Lung (tissue), 16 donors: ENCODE data around the gene CD5L. TPM values are rescaled to one million over a fixed set of nuclear protein-coding genes. Genes with fewer than 3 reads are reported as not detected.

Experiments
- ATAC-seq: fragments of 200-7000 bp; cut with Tn5 transposase; one replicate; pipeline ENCODE4 v1.9.1; 2020; ENCODE audit warnings: moderate number of reproducible peaks; ENCODE audit not compliant: insufficient read depth, low FRiP score
- DNase-seq, 3 donors: peaks; one replicate each; pipeline ENCODE4 v3.0.0-alpha.2; 2013 to 2017
- H3K27ac ChIP-seq, 2 donors: one replicate each; pipeline ENCODE4 v1.5.1; 2013; ENCODE audit warnings: mild to moderate bottlenecking in 2 of 2, moderate library complexity in 2 of 2, control low read depth in 1 of 2, inconsistent platforms in 1 of 2, low read depth in 1 of 2, low read length in 1 of 2
- H3K27me3 ChIP-seq, 3 donors: one replicate each; pipeline ENCODE4 v1.5.1; 2013; ENCODE audit warnings: low read length in 2 of 3; ENCODE audit not compliant: control insufficient read depth in 3 of 3, insufficient read depth in 3 of 3
- H3K36me3 ChIP-seq, 4 donors: one replicate each; pipeline ENCODE4 v1.5.1; 2013; ENCODE audit warnings: low read length in 4 of 4, mild to moderate bottlenecking in 1 of 4, moderate library complexity in 1 of 4; ENCODE audit not compliant: control insufficient read depth in 4 of 4, insufficient read depth in 4 of 4
- H3K4me1 ChIP-seq, 5 donors: one replicate each; pipeline ENCODE4 v1.5.1; 2013; ENCODE audit warnings: low read length in 5 of 5, mild to moderate bottlenecking in 2 of 5, moderate library complexity in 1 of 5; ENCODE audit not compliant: control insufficient read depth in 5 of 5, insufficient read depth in 5 of 5
- H3K4me3 ChIP-seq: one replicate; pipeline ENCODE4 v1.5.1; 2013; ENCODE audit warnings: mild to moderate bottlenecking, control low read depth, moderate library complexity
- H3K9ac ChIP-seq, 2 donors: one replicate each; pipeline ENCODE4 v1.5.1; 2013; ENCODE audit warnings: low read length in 2 of 2, control low read depth in 1 of 2; ENCODE audit not compliant: insufficient read depth in 1 of 2
- H3K9me3 ChIP-seq, 4 donors: one replicate each; pipeline ENCODE4 v1.5.1; 2013; ENCODE audit warnings: low read length in 3 of 4, mild to moderate bottlenecking in 1 of 4, moderate library complexity in 1 of 4; ENCODE audit not compliant: control insufficient read depth in 4 of 4, insufficient read depth in 3 of 4
- CTCF ChIP-seq: IDR thresholded peaks from 2 replicates; pipeline ENCODE4 v1.5.1; 2012; ENCODE audit warnings: mild to moderate bottlenecking; ENCODE audit errors: control extremely low read depth, extremely low read depth
- WGBS, 2 donors: extraction: QIAGEN DNeasy Blood & Tissue Kit; methylation state at CpG; one replicate each; pipeline ENCODE4 v1.1.7; 2013; 5-methylcytosine and 5-hydroxymethylcytosine counted together
- long read RNA-seq, 5 donors: transcript quantifications; one replicate each; lab custom pipeline, GENCODE V29; 2026
- polyA plus RNA-seq, 2 donors: library from polyadenylated mRNA; stranded (reverse); fragments of 200-250 nt; gene quantifications; one replicate each; pipeline ENCODE4 v1.2.1, GENCODE V29; 2013
- total RNA-seq, 2 donors: library from RNA; depleted of rRNA in 1 of 2; stranded (reverse); fragments of >200 nt in 1 of 2; gene quantifications; one replicate each; pipeline ENCODE4 v1.2.1, GENCODE V29; 2014 to 2021
- donor health status: control.
- donor health status: control.
- donor health status: Bipolar disorder and iron deficiency.
- donor health status: healthy.
- donor health status: DM: yes; HTN: yes; CAD: no.

Gene CD5L
- 1 to 10 TPM in 1 of 2 donors, under 1 TPM in 1; 0.17 to 6.1 TPM for total RNA-seq
- polyA plus RNA-seq: under 1 TPM; 0.33 to 0.46 TPM
- long read RNA-seq, donor 1: 0 reads
- long read RNA-seq, donor 2: 0 reads
- long read RNA-seq, donor 3: 0 reads
- long read RNA-seq, donor 4: 0 reads
- long read RNA-seq, donor 5: 0 reads

- no peak within 1 kb of the TSS for H3K9ac ChIP-seq
- TF ChIP-seq CTCF: no peak
- H3K4me1 ChIP-seq: no peaks in the 10 kb centered on the region
- WGBS, 2 donors: 59 to 69% methylated on average over 3 of the region's 3 CpGs
- no peak within 1 kb of the TSS for H3K4me3 ChIP-seq
- no peak within 1 kb of the TSS for H3K27ac ChIP-seq
- DNase-seq (no peak), ATAC-seq (no peak)
- H3K27me3 ChIP-seq: peaks cover 0 to 2% (median 0%) of the 10 kb centered on the region in 3 donors
- no peaks in the 10 kb centered on the region for H3K9me3 ChIP-seq
- H3K36me3 ChIP-seq: no peaks in the 10 kb centered on the region
Observed at GRCh38 chr1:157841708-157842107, at the start of gene CD5L. TSS of gene CD5L (minus strand) at chr1:157841808. CDS start at chr1:157841701, 107 bp downstream.

GRCh38 chr1:157882580-157882979 lies 41.0 kb upstream of the CD5L start:
- DNase-seq (no peak), ATAC-seq (no peak)
- TF ChIP-seq CTCF: no peak
- H3K27ac ChIP-seq: no peak overlapping the region
- no peak overlapping the region for H3K9ac ChIP-seq
- WGBS, 2 donors: 35 to 60% methylated on average over 2 of the region's 2 CpGs
- no peaks in the 10 kb centered on the region for H3K4me1 ChIP-seq
- H3K27me3 ChIP-seq: no peaks in the 10 kb centered on the region
- H3K36me3 ChIP-seq: no peaks in the 10 kb centered on the region
- no peak overlapping the region for H3K4me3 ChIP-seq
- no peaks in the 10 kb centered on the region for H3K9me3 ChIP-seq

- WGBS, 2 donors: 47 to 66% methylated on average over 4 of the region's 4 CpGs
Observed at GRCh38 chr1:157880621-157881020, 39.0 kb upstream of the CD5L start.

More at GRCh38 chr1:157880621-157881020, 39.0 kb upstream of the CD5L start:
- H3K27ac ChIP-seq: no peak overlapping the region
- no peak for ATAC-seq
- TF ChIP-seq CTCF: no peak
- H3K4me3 ChIP-seq: no peak overlapping the region
- no peak for DNase-seq
- H3K4me1 ChIP-seq: no peaks in the 10 kb centered on the region
- H3K9me3 ChIP-seq: no peaks in the 10 kb centered on the region
- H3K36me3 ChIP-seq: no peaks in the 10 kb centered on the region
- no peak overlapping the region for H3K9ac ChIP-seq
- H3K27me3 ChIP-seq: no peaks in the 10 kb centered on the region
